Gastrocnemius medialis (tissue), 4 donors: ENCODE measurements around the gene SSU72.
"Not testable (repeated sequence)": the region's sequence is repeated elsewhere in the genome, so short reads cannot be mapped to it uniquely, and the experiment has no call there.

Experiments used
- POLR2A ChIP-seq, 2 donors: fragments of 450-650 bp; IDR thresholded peaks; one replicate each; pipeline ENCODE4 v1.6.1; 2017; ENCODE audit warnings: antibody characterized with exemption in 2 of 2, mild to moderate bottlenecking in 2 of 2, moderate library complexity in 2 of 2
- TF ChIP-seq, protein P1 (sequence below), 5 experiments: fragments of 450-650 bp in 3 of 5; fragments of 200-600 bp in 2 of 5; sonication (generic) in 2 of 5; IDR thresholded peaks in 4 of 5; conservative IDR thresholded peaks in 1 of 5; 1 replicate in 4 of 5; 2 replicates in 1 of 5; pipeline ENCODE4 v1.5.1; 2016 to 2019; ENCODE audit warnings: antibody characterized with exemption in 5 of 5, mild to moderate bottlenecking in 3 of 5, moderate library complexity in 3 of 5

GRCh38 chr1:1514376-1514775 lies 60.3 kb downstream of the SSU72 start:
- TF ChIP-seq, protein P1, sequence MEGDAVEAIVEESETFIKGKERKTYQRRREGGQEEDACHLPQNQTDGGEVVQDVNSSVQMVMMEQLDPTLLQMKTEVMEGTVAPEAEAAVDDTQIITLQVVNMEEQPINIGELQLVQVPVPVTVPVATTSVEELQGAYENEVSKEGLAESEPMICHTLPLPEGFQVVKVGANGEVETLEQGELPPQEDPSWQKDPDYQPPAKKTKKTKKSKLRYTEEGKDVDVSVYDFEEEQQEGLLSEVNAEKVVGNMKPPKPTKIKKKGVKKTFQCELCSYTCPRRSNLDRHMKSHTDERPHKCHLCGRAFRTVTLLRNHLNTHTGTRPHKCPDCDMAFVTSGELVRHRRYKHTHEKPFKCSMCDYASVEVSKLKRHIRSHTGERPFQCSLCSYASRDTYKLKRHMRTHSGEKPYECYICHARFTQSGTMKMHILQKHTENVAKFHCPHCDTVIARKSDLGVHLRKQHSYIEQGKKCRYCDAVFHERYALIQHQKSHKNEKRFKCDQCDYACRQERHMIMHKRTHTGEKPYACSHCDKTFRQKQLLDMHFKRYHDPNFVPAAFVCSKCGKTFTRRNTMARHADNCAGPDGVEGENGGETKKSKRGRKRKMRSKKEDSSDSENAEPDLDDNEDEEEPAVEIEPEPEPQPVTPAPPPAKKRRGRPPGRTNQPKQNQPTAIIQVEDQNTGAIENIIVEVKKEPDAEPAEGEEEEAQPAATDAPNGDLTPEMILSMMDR (IDR thresholded peaks at IDR 0.05 in 4 of 5, conservative IDR thresholded peaks at IDR 0.05 in 1 of 5) = not testable (repeated sequence)
- TF ChIP-seq POLR2A (IDR thresholded peaks at IDR 0.05) = not testable (repeated sequence)
